SK-N-SH treated with all-trans-retinoic acid at 6 μM for 48 hours (cell line): Measurements from ENCODE around the gene INHBC.

ENCODE experiments used
- ATAC-seq: fragments of 200-7000 bp; cut with Tn5 transposase; 3 replicates; pipeline ENCODE4 v1.9.1; 2020; ENCODE audit warnings: mild to moderate bottlenecking, moderate library complexity
- ARNTL ChIP-seq: fragments of 450-650 bp; formaldehyde crosslinking; IDR thresholded peaks from 2 replicates; pipeline ENCODE4 v1.5.0; 2020; ENCODE audit warnings: low read depth, mild to moderate bottlenecking, moderate library complexity, borderline replicate concordance
- BACH2 ChIP-seq: fragments of 250-450 bp; sonication (Bioruptor Pico); IDR thresholded peaks from 2 replicates; pipeline ENCODE4 v1.9.0; 2021; ENCODE audit warnings: mild to moderate bottlenecking, borderline replicate concordance
- CREB5 ChIP-seq: fragments of 250-450 bp; sonication (Bioruptor Pico); IDR thresholded peaks from 2 replicates; pipeline ENCODE4 v1.5.1; 2020; ENCODE audit warnings: low read depth, mild to moderate bottlenecking, moderate library complexity
- CSDC2 ChIP-seq: fragments of 250-450 bp; sonication (Bioruptor Pico); IDR thresholded peaks from 2 replicates; pipeline ENCODE4 v1.5.0; 2020; ENCODE audit warnings: mild to moderate bottlenecking, moderate library complexity
- CSRNP3 ChIP-seq: fragments of 250-450 bp; sonication (Bioruptor Pico); IDR thresholded peaks from 2 replicates; pipeline ENCODE4 v1.5.1; 2021; ENCODE audit warnings: mild to moderate bottlenecking, moderate library complexity
- GLIS3 ChIP-seq: fragments of 250-450 bp; sonication (Bioruptor Pico); IDR thresholded peaks from 2 replicates; pipeline ENCODE4 v1.5.0; 2020; ENCODE audit warnings: mild to moderate bottlenecking, moderate library complexity
- ISL1 ChIP-seq: fragments of 250-450 bp; sonication (Bioruptor Pico); IDR thresholded peaks from 2 replicates; pipeline ENCODE4 v2.1.2; 2022; ENCODE audit warnings: mild to moderate bottlenecking, moderate library complexity
- PATZ1 ChIP-seq: fragments of 250-450 bp; sonication (Bioruptor Pico); IDR thresholded peaks from 2 replicates; pipeline ENCODE4 v1.8.0; 2020; ENCODE audit warnings: mild to moderate bottlenecking, moderate library complexity, borderline replicate concordance
- PPARA ChIP-seq: fragments of 250-450 bp; sonication (Bioruptor Pico); IDR thresholded peaks from 2 replicates; pipeline ENCODE4 v1.5.0; 2020; ENCODE audit warnings: mild to moderate bottlenecking, borderline replicate concordance
- RARB ChIP-seq: fragments of 250-450 bp; sonication (Bioruptor Pico); IDR thresholded peaks from 2 replicates; pipeline ENCODE4 v1.8.0; 2021; ENCODE audit warnings: mild to moderate bottlenecking, moderate library complexity
- SNAI2 ChIP-seq: fragments of 250-450 bp; sonication (Bioruptor Pico); IDR thresholded peaks from 2 replicates; pipeline ENCODE4 v1.5.0; 2020; ENCODE audit warnings: mild to moderate bottlenecking, moderate library complexity
- TCF4 ChIP-seq: fragments of 250-450 bp; sonication (Bioruptor Pico); IDR thresholded peaks from 2 replicates; pipeline ENCODE4 v1.8.0; 2021; ENCODE audit warnings: mild to moderate bottlenecking, moderate library complexity, borderline replicate concordance
- TOX ChIP-seq: fragments of 250-450 bp; sonication (Bioruptor Pico); IDR thresholded peaks from 2 replicates; pipeline ENCODE4 v1.8.0; 2021; ENCODE audit warnings: mild to moderate bottlenecking, moderate library complexity, borderline replicate concordance
- TSHZ2 ChIP-seq: fragments of 250-450 bp; sonication (Bioruptor Pico); IDR thresholded peaks from 2 replicates; pipeline ENCODE4 v1.5.0; 2020; ENCODE audit warnings: mild to moderate bottlenecking, moderate library complexity
- ZC3H10 ChIP-seq: fragments of 250-450 bp; sonication (Bioruptor Pico); IDR thresholded peaks from 2 replicates; pipeline ENCODE4 v1.5.1; 2021; ENCODE audit warnings: mild to moderate bottlenecking, moderate library complexity
- ZFP3 ChIP-seq: fragments of 250-450 bp; sonication (Bioruptor Pico); IDR thresholded peaks from 2 replicates; pipeline ENCODE4 v1.5.0; 2020; ENCODE audit warnings: mild to moderate bottlenecking, moderate library complexity
- ZFP30 ChIP-seq: fragments of 450-650 bp; formaldehyde crosslinking; IDR thresholded peaks from 2 replicates; pipeline ENCODE4 v1.5.0; 2022; ENCODE audit warnings: mild to moderate bottlenecking, moderate library complexity
- ZNF565 ChIP-seq: fragments of 450-650 bp; formaldehyde crosslinking; conservative IDR thresholded peaks from 2 replicates; pipeline ENCODE4 v1.5.0; 2020; ENCODE audit warnings: low read depth, mild to moderate bottlenecking, moderate library complexity
- ZNF70 ChIP-seq: fragments of 450-650 bp; formaldehyde crosslinking; IDR thresholded peaks from 2 replicates; pipeline ENCODE4 v1.5.0; 2020; ENCODE audit warnings: mild to moderate bottlenecking, moderate library complexity
- ZNF8 ChIP-seq: fragments of 450-650 bp; formaldehyde crosslinking; IDR thresholded peaks from 2 replicates; pipeline ENCODE4 v1.5.0; 2020; ENCODE audit warnings: mild to moderate bottlenecking, moderate library complexity
- TF ChIP-seq, protein P1 (sequence below): fragments of 250-450 bp; sonication (Bioruptor Pico); IDR thresholded peaks from 2 replicates; pipeline ENCODE4 v1.8.0; 2021; ENCODE audit warnings: low read depth, mild to moderate bottlenecking, moderate library complexity, borderline replicate concordance

INHBC gene

DNA sequence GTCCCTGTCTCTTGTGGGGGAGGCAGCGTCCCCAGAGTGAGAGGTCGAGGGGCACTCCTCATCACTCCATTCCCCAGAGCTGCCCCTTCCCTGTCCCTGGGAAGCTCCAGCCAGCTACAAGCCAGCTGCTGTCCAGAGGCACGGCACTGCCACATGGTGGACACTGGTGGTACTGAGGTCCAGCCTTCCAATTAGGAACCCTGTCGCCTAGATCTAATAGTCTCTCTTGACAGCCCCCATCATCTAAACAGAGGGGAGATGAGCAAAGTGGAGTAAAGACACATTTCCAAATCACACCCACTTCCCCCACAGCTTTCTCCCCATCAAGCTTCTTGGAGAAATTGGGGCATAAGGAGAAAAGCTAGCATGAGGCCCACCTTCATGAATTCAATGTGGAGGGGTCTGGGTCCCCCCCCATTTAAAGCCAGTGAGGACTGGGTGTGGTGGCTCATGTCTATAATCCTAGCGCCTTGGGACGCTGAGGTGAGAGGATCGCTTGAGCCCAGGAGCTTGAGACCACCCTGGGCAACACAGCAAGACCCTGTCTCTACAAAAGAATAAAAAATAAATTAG, 18.4 kb downstream of the INHBC start:
- ATAC-seq: peak; percentile 88
- TF ChIP-seq PPARA (CRISPR knock-in tag): no peak
- no peak for TF ChIP-seq RARB
- TF ChIP-seq ZNF70: no peak
- no peak for TF ChIP-seq ISL1 (CRISPR knock-in tag)
- no peak for TF ChIP-seq ZFP30 (CRISPR knock-in tag)
- TF ChIP-seq ZNF8: no peak
- TF ChIP-seq TCF4 (CRISPR knock-in tag): no peak
- no peak for TF ChIP-seq TSHZ2 (CRISPR knock-in tag)
- no peak for TF ChIP-seq GLIS3 (CRISPR knock-in tag)
- no peak for TF ChIP-seq ZC3H10 (CRISPR knock-in tag)
- TF ChIP-seq BACH2 (CRISPR knock-in tag): no peak
- TF ChIP-seq, all 23 proteins: peak for 0

- no peak for ATAC-seq
- TF ChIP-seq TCF4 (CRISPR knock-in tag) (no peak), ZC3H10 (CRISPR knock-in tag) (no peak), ZFP3 (CRISPR knock-in tag) (no peak), ISL1 (CRISPR knock-in tag) (no peak), ZNF565 (CRISPR knock-in tag) (no peak), RARB (no peak), CREB5 (CRISPR knock-in tag) (no peak), SNAI2 (CRISPR knock-in tag) (no peak), ARNTL (no peak), ZFP30 (CRISPR knock-in tag) (no peak), CSRNP3 (CRISPR knock-in tag) (no peak), PATZ1 (no peak), TOX (CRISPR knock-in tag) (no peak), PPARA (CRISPR knock-in tag) (no peak), CSDC2 (CRISPR knock-in tag) (no peak), TSHZ2 (CRISPR knock-in tag) (no peak), ZNF8 (no peak), ZNF70 (no peak)
- TF ChIP-seq, protein P1, sequence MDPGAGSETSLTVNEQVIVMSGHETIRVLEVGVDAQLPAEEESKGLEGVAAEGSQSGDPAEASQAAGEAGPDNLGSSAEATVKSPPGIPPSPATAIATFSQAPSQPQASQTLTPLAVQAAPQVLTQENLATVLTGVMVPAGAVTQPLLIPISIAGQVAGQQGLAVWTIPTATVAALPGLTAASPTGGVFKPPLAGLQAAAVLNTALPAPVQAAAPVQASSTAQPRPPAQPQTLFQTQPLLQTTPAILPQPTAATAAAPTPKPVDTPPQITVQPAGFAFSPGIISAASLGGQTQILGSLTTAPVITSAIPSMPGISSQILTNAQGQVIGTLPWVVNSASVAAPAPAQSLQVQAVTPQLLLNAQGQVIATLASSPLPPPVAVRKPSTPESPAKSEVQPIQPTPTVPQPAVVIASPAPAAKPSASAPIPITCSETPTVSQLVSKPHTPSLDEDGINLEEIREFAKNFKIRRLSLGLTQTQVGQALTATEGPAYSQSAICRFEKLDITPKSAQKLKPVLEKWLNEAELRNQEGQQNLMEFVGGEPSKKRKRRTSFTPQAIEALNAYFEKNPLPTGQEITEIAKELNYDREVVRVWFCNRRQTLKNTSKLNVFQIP (CRISPR knock-in tag): no peak
Measured at GRCh38 chr12:57454213-57454565, 19.6 kb downstream of the INHBC start.
